Kidney (tissue), 14 donors: Measurements from ENCODE around the gene IGSF8. TPM values are rescaled to one million over a fixed set of nuclear protein-coding genes. Genes with fewer than 3 reads are reported as not detected.

Experiments used
- DNase-seq, 5 donors: peaks; one replicate each; pipeline ENCODE4 v3.0.0-alpha.2; 2013 to 2020
- FAIRE-seq: peaks from 2 replicates; lab custom pipeline; 2012; peaks lifted over from hg19 to GRCh38; lab: Jason Lieb, UNC
- H3K27ac ChIP-seq, 2 donors: one replicate each; pipeline ENCODE4 v1.7.0; 2013; ENCODE audit warnings: low read depth in 2 of 2, low read length in 2 of 2, inconsistent platforms in 1 of 2
- H3K27me3 ChIP-seq: one replicate; pipeline ENCODE4 v1.7.1; 2013; ENCODE audit warnings: low read length, inconsistent platforms; ENCODE audit not compliant: control insufficient read depth, insufficient read depth
- H3K36me3 ChIP-seq, 3 donors: one replicate each; pipeline versions ENCODE4 v1.7.0 to v1.7.1; 2013; ENCODE audit warnings: low read length in 3 of 3, control low read depth in 1 of 3, inconsistent platforms in 1 of 3; ENCODE audit not compliant: insufficient read depth in 3 of 3, control insufficient read depth in 2 of 3
- H3K4me1 ChIP-seq, 3 donors: one replicate each; pipeline versions ENCODE4 v1.7.0 to v1.7.1; 2013; ENCODE audit warnings: low read length in 3 of 3, inconsistent platforms in 1 of 3, low read depth in 1 of 3; ENCODE audit not compliant: control insufficient read depth in 2 of 3, insufficient read depth in 2 of 3
- H3K4me3 ChIP-seq, 3 donors: one replicate each; pipeline versions ENCODE4 v1.7.0 to v1.8.1; 2013; ENCODE audit warnings: low read length in 3 of 3, control low read depth in 1 of 3, inconsistent platforms in 1 of 3
- H3K9ac ChIP-seq, 3 donors: one replicate each; pipeline versions ENCODE4 v1.7.0 to v1.7.1; 2013; ENCODE audit warnings: low read length in 3 of 3, control low read depth in 1 of 3, inconsistent platforms in 1 of 3
- H3K9me3 ChIP-seq, 3 donors: one replicate each; pipeline versions ENCODE4 v1.7.0 to v1.7.1; 2013; ENCODE audit warnings: low read length in 3 of 3, control low read depth in 1 of 3, inconsistent platforms in 1 of 3; ENCODE audit not compliant: control insufficient read depth in 2 of 3, insufficient read depth in 1 of 3
- CTCF ChIP-seq: IDR thresholded peaks from 3 replicates; pipeline ENCODE4 v1.5.1; 2012; ENCODE audit warnings: mild to moderate bottlenecking, moderate library complexity, borderline replicate concordance; ENCODE audit not compliant: insufficient read depth; ENCODE audit errors: extremely low read depth
- intact Hi-C: fragments of 100-400 bp; cut with DNase I; formaldehyde crosslinking; loops from one replicate; pipeline ENCODE4 v1.11.1; 2022
- polyA plus RNA-seq: library from polyadenylated mRNA; stranded (reverse); fragments of 350-450 nt; fragmentation: Illumina TruSeq; extraction: RNeasy Lipid Tissue Mini Kit (QIAGEN cat#74804); gene quantifications from one replicate; pipeline ENCODE4 v1.2.3, GENCODE V29; 2014; ENCODE audit warnings: low read depth, low replicate concordance; ENCODE audit not compliant: insufficient read depth
- total RNA-seq: library from RNA; stranded (reverse); fragmentation: NEBNext Ultra II Directional; extraction: Animal tissue kit (Norgen Biotek cat#: 25700); gene quantifications from one replicate; pipeline ENCODE4 v1.2.1, GENCODE V29; 2021
- donor health status: control.
- donor health status: control.
- donor health status: control.
- donor health status: control.
- donor health status: control.
- donor health status: DM: yes; HTN: yes; CAD: no.
- donor health status: Normal renal cell carcinoma (clear cell type).

Gene IGSF8
- total and polyA plus RNA-seq, 2 donors from 2014 or later: 40.9 to 47.0 TPM

- intact Hi-C loops: no loop called here
- no peaks in the 10 kb centered on the region for H3K27me3 ChIP-seq
- no peaks in the 10 kb centered on the region for H3K9me3 ChIP-seq
- H3K36me3 ChIP-seq: peaks cover 0 to 19% (median 3%) of the 10 kb centered on the region in 3 donors
- TF ChIP-seq CTCF: no peak
- H3K4me1 ChIP-seq: peaks cover 0 to 21% (median 15%) of the 10 kb centered on the region in 3 donors
- H3K4me3 ChIP-seq: no peak overlapping the region
- DNase-seq: peak in 1 of 5 donors; percentile 26
- no peak overlapping the region for H3K9ac ChIP-seq
- no peak for FAIRE-seq
- no peak overlapping the region for H3K27ac ChIP-seq
Measured at GRCh38 chr1:160092366-160093068, 5.9 kb downstream of the IGSF8 start.

GRCh38 chr1:160091666-160092223 lies 6.7 kb downstream of the IGSF8 start:
- H3K4me3 ChIP-seq: no peak overlapping the region
- H3K4me1 ChIP-seq: peaks cover 0 to 14% (median 13%) of the 10 kb centered on the region in 3 donors
- H3K36me3 ChIP-seq: peaks cover 0 to 19% (median 3%) of the 10 kb centered on the region in 3 donors
- intact Hi-C loops: no loop called here
- no peak for FAIRE-seq
- H3K27ac ChIP-seq: no peak overlapping the region
- H3K9me3 ChIP-seq: no peaks in the 10 kb centered on the region
- no peak overlapping the region for H3K9ac ChIP-seq
- H3K27me3 ChIP-seq: no peaks in the 10 kb centered on the region
- peak in 1 of 5 donors; percentile 28 for DNase-seq
- no peak for TF ChIP-seq CTCF

- DNase-seq (peak in 1 of 5 donors; percentile 37), FAIRE-seq (no peak)
- no peak overlapping the region for H3K9ac ChIP-seq
- H3K27ac ChIP-seq: no peak overlapping the region
- H3K27me3 ChIP-seq: no peaks in the 10 kb centered on the region
- H3K4me3 ChIP-seq: no peak overlapping the region
- TF ChIP-seq CTCF: no peak
- intact Hi-C loops: no loop called here
- H3K36me3 ChIP-seq: peaks cover 0 to 19% (median 3%) of the 10 kb centered on the region in 3 donors
- peaks cover 0 to 7% (median 4%) of the 10 kb centered on the region in 3 donors for H3K4me1 ChIP-seq
- H3K9me3 ChIP-seq: no peaks in the 10 kb centered on the region
Measured at GRCh38 chr1:160090760-160091159, 7.7 kb downstream of the IGSF8 start.
